Spleen (tissue), 7 donors: ENCODE data around the gene OSBPL1A.

Experiments used
- CTCF ChIP-seq, 11 experiments: fragments of 200-600 bp in 7 of 11; fragments of 450-650 bp in 4 of 11; sonication (generic) in 4 of 11; IDR thresholded peaks in 8 of 11; conservative IDR thresholded peaks in 3 of 11; 1 replicate in 7 of 11; 2 replicates in 4 of 11; pipeline versions ENCODE4 v1.4.0 to v1.8.0; 2016 to 2021; ENCODE audit warnings: antibody characterized with exemption in 11 of 11, inconsistent platforms in 4 of 11, mild to moderate bottlenecking in 1 of 11
- POLR2A ChIP-seq, 3 donors: fragments of 450-650 bp; IDR thresholded peaks; one replicate each; pipeline ENCODE4 v1.5.1; 2017; ENCODE audit warnings: antibody characterized with exemption in 3 of 3, mild to moderate bottlenecking in 1 of 3
- POLR2AphosphoS5 ChIP-seq, 3 donors: sonication (generic); formaldehyde crosslinking; IDR thresholded peaks; one replicate each; pipeline ENCODE4 v1.5.1; 2017; ENCODE audit warnings: antibody characterized with exemption in 3 of 3
- donor health status: DM: no; HTN: no; CAD: no; lungs with moderate emphysema.
- donor health status: DM: no; HTN: no; CAD: no.
- donor health status: DM: no; HTN: no; CAD: no.

GRCh38 chr18:24244698-24245097, 152.9 kb downstream of the OSBPL1A start:
- no peak for TF ChIP-seq CTCF (IDR thresholded peaks at IDR 0.05 in 8 of 11, conservative IDR thresholded peaks at IDR 0.05 in 3 of 11)
- no peak for TF ChIP-seq POLR2A (IDR thresholded peaks at IDR 0.05)
- no peak for TF ChIP-seq POLR2AphosphoS5 (IDR thresholded peaks at IDR 0.05)
